ENCODE data around the gene JOSD1. TPM values are rescaled to one million over a fixed set of nuclear protein-coding genes. Genes with fewer than 3 reads are reported as not detected.

Gene JOSD1
- total RNA-seq, 4 donors from 2014 or later = 77.6 to 156 (median 121) TPM

- H3K4me3 ChIP-seq = no peak overlapping the region
- no peak overlapping the region for H3K27ac ChIP-seq
- no peaks in the 10 kb centered on the region for H3K9me3 ChIP-seq
- no peak for DNase-seq
- no peak for TF ChIP-seq POLR2A (IDR thresholded peaks at IDR 0.05)
- TF ChIP-seq, protein P1, sequence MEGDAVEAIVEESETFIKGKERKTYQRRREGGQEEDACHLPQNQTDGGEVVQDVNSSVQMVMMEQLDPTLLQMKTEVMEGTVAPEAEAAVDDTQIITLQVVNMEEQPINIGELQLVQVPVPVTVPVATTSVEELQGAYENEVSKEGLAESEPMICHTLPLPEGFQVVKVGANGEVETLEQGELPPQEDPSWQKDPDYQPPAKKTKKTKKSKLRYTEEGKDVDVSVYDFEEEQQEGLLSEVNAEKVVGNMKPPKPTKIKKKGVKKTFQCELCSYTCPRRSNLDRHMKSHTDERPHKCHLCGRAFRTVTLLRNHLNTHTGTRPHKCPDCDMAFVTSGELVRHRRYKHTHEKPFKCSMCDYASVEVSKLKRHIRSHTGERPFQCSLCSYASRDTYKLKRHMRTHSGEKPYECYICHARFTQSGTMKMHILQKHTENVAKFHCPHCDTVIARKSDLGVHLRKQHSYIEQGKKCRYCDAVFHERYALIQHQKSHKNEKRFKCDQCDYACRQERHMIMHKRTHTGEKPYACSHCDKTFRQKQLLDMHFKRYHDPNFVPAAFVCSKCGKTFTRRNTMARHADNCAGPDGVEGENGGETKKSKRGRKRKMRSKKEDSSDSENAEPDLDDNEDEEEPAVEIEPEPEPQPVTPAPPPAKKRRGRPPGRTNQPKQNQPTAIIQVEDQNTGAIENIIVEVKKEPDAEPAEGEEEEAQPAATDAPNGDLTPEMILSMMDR (IDR thresholded peaks at IDR 0.05) = no peak
- peaks cover 0 to 31% (median 0%) of the 10 kb centered on the region in 3 donors for H3K36me3 ChIP-seq
- peaks cover 0 to 8% (median 0%) of the 10 kb centered on the region in 4 donors for H3K4me1 ChIP-seq
- H3K27me3 ChIP-seq = no peaks in the 10 kb centered on the region
Measured at GRCh38 chr22:38715852-38716251, 15.1 kb upstream of the JOSD1 start.

DNA sequence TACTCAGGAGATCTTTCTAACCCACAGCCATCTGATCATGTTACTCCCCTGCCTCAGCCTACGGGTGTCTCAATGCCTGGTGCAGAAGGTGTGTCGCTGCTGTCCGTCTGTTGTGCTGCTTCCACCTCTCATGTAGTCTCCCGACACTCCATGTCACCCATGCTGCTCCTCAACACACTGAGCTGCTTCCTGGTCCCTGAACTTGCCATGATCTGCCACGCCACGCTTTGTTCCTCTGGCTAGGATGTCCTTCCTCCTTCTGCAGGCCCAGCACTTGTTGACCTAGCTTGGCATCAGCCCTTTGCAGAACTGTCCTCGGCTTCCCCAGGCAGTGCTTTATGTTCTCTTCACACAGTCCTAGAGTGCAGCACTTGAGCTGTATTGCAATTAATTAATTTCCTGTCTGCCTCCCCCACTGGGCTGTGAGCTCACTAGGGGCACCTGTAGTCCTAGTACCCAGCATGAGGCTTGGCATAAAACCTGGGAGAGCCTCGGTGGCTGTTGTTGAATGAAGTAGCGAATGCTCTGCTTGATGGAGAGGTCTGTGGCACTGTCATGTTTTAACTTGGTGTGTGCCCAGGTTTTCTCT, 14.5 kb upstream of the JOSD1 start:
- H3K4me1 ChIP-seq = peaks cover 0 to 8% (median 0%) of the 10 kb centered on the region in 4 donors
- DNase-seq = no peak
- TF ChIP-seq, protein P1 (IDR thresholded peaks at IDR 0.05) = no peak
- TF ChIP-seq POLR2A (IDR thresholded peaks at IDR 0.05) = no peak
- no peaks in the 10 kb centered on the region for H3K9me3 ChIP-seq
- peaks cover 0 to 29% (median 0%) of the 10 kb centered on the region in 3 donors for H3K36me3 ChIP-seq
- no peak overlapping the region for H3K27ac ChIP-seq
- no peak overlapping the region for H3K4me3 ChIP-seq
- H3K27me3 ChIP-seq = no peaks in the 10 kb centered on the region

- Histone ChIP-seq H3K4me1 (peaks cover 0 to 13% (median 3%) of the 10 kb centered on the region in 4 donors), H3K27me3 (no peaks in the 10 kb centered on the region), H3K4me3 (no peak overlapping the region), H3K9me3 (no peaks in the 10 kb centered on the region), H3K36me3 (peaks cover 0 to 36% (median 0%) of the 10 kb centered on the region in 3 donors), H3K27ac (no peak overlapping the region)
- no peak for TF ChIP-seq POLR2A (IDR thresholded peaks at IDR 0.05)
- TF ChIP-seq, protein P1 (IDR thresholded peaks at IDR 0.05) = no peak
- no peak for DNase-seq
Measured at GRCh38 chr22:38713921-38714320, 13.2 kb upstream of the JOSD1 start.

DNA sequence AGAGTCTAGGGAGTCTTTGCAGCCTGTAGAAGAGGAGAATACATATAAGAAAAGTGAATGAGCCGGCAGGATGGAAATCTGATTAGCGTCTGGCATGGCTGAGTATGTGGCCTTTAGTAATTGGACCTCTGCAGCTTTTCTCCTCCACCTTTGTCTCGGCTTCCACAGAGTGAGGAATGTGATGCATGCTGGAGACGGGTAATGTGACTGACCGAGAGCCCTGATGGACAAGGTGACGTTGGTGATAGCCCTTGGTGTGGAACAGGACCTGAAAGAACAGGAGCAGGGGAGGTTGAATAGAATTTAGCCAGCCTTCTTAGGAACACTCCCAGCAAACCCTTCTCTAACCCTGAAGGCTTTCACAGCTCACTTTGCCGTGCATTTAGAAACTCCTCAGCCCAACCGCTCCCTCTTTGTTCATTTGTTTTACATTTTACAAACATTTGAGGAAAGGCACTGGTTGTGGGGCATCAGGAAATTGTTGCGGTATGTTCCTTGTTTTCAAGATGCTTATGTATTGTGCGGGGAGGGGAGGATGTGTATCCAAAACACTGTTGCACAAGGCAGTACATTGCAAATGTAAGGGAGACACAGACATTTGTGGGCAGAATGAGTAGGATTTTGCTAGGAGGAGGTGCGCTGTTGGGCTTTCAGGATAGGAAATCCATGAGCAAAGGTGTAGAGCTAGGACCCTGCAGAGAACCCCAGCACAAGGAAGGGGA, 11.9 kb upstream of the JOSD1 start:
- H3K9me3 ChIP-seq = no peaks in the 10 kb centered on the region
- no peak overlapping the region for H3K27ac ChIP-seq
- peaks cover 0 to 26% (median 9%) of the 10 kb centered on the region in 4 donors for H3K4me1 ChIP-seq
- no peak overlapping the region for H3K4me3 ChIP-seq
- DNase-seq = no peak
- TF ChIP-seq, protein P1 (IDR thresholded peaks at IDR 0.05) = no peak
- TF ChIP-seq POLR2A (IDR thresholded peaks at IDR 0.05) = no peak
- peaks cover 0 to 32% (median 0%) of the 10 kb centered on the region in 3 donors for H3K36me3 ChIP-seq
- no peaks in the 10 kb centered on the region for H3K27me3 ChIP-seq

DNA sequence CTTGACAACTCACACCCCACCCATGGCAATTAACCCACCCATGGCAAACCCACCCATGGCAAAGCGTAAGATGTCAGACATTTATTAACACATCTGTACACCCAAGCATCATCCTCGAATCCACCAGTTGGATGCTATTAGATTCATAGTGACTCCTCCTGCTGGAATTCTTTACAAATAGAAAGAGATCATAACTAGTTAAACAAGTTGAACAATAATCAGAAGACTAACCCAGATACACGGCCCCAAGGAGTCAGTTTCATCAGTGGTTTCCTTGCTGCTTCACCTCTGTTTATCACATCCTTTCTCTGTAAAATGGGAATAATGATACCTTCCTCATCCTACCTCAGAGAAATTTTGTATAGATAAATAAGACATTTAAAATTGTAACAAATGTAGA, 10.1 kb upstream of the JOSD1 start:
- no peak overlapping the region for H3K4me3 ChIP-seq
- no peak for DNase-seq
- H3K27ac ChIP-seq = no peak overlapping the region
- H3K4me1 ChIP-seq = peaks cover 0 to 36% (median 10%) of the 10 kb centered on the region in 4 donors
- no peaks in the 10 kb centered on the region for H3K9me3 ChIP-seq
- no peaks in the 10 kb centered on the region for H3K27me3 ChIP-seq
- no peak for TF ChIP-seq POLR2A (IDR thresholded peaks at IDR 0.05)
- TF ChIP-seq, protein P1 (IDR thresholded peaks at IDR 0.05) = no peak
- H3K36me3 ChIP-seq = peaks cover 0 to 14% (median 0%) of the 10 kb centered on the region in 3 donors
